GM18519 (cell line): ENCODE data around the gene OSBPL6.
"Not testable (repeated sequence)": the region's sequence is repeated elsewhere in the genome, so short reads cannot be mapped to it uniquely, and the experiment has no call there.

ENCODE experiments used
- ATAC-seq: cut with Tn5 transposase; IDR thresholded peaks from one replicate; pipeline ENCODE4 v1.9.1; 2021; ENCODE audit warnings: mild to moderate bottlenecking, moderate library complexity; ENCODE audit not compliant: unreplicated experiment, low FRiP score

OSBPL6 gene

DNA sequence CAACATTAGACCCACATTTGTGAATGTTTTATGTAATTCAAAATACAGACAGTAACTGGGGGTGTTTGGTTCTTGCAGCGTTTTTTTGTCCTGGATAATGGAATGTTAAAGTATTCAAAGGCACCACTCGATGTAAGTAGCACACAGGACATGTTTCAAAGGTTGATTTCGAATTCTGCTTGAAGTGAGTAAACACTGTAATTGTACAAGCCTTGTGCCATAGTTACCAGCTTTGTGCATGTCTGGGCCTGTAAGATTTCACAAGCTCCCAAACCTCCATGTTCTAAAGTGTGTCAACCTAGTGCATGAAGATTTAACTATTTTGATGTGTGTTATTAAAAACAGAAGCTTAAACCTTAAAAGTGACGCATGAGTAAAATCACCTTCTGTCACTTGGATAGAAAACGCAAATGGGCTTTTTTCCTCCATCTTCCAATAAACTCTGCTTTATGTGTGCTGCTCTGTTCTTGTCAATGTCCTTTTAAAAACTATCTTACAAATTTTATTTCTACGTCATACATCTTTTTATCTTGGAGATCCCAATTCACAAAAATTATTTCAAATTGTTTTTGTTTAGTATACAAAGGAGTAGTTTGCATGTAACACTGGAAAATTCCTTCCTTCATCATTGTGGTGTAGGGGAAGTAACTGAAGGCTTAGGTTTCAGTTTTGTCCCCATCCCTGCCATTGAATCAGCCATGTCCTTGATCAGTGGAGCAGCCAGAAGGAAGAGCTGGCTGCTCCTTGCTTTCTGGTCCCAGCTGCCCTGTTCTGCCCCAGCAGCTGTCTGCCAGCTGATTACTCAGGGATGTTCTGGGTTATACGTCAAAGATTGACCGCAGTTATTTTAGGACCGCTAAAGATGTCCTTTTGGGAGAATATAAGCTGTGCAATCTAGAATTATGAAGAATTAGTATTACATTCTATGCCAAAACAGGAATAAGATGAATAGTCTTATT lies 137.4 kb downstream of the OSBPL6 start:
- no peak for ATAC-seq

- ATAC-seq = no peak
Measured at GRCh38 chr2:178333851-178334250, 139.5 kb downstream of the OSBPL6 start.

GRCh38 chr2:178335230-178335629 lies 140.9 kb downstream of the OSBPL6 start:
- no peak for ATAC-seq

GRCh38 chr2:178344121-178344520 lies 149.8 kb downstream of the OSBPL6 start:
- ATAC-seq = no peak

DNA sequence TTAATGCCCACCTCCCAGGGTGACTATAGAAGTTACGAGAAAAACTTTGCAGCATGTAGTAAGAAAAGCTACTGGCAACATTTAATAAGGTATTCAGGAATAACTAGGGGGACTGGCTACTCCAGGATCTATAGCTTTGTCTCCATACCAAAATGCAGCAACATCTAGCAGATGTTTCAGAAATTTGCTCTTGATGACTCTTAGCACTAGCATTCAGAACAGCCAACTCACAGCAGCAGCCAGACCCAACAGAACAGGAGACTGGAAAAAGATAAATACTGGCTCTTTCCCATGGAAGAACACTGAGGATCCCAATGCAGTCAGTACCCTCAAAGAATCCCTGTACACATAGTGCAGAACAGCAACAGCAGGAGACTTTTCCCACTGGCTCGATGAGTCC lies 151.6 kb downstream of the OSBPL6 start:
- no peak for ATAC-seq

GRCh38 chr2:178350051-178350450 lies 155.7 kb downstream of the OSBPL6 start:
- ATAC-seq = no peak

GRCh38 chr2:178357704-178358103 lies 163.4 kb downstream of the OSBPL6 start:
- not testable (repeated sequence) for ATAC-seq

GRCh38 chr2:178359192-178359912 lies 165.0 kb downstream of the OSBPL6 start:
- no peak for ATAC-seq

- no peak for ATAC-seq
Measured at GRCh38 chr2:178361588-178361987, 167.3 kb downstream of the OSBPL6 start.

DNA sequence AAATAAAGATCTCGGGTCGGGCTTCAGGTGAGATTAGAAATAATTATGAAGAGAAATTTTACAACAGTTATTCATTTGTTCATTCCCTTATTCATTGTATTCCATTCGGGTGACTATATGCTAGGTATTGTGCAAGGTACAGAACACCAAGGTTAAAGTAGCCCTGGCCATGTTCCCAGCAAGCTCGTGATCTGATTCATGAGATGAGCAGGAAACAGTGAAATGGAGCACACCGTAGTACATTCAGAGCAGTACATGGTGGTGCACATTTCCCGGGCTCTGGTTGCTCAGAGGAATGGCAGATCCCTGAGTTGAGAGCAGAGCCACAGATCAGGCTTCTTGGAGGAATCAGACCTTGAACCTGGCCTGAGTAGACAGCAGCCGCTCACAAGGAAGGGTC lies 168.9 kb downstream of the OSBPL6 start:
- ATAC-seq = no peak

- ATAC-seq = no peak
Measured at GRCh38 chr2:178365116-178365515, 170.8 kb downstream of the OSBPL6 start.

- no peak for ATAC-seq
Measured at GRCh38 chr2:178366412-178366811, 172.1 kb downstream of the OSBPL6 start.

- no peak for ATAC-seq
Measured at GRCh38 chr2:178367344-178367743, 173.0 kb downstream of the OSBPL6 start.

- no peak for ATAC-seq
Measured at GRCh38 chr2:178374865-178375264, 180.6 kb downstream of the OSBPL6 start.

GRCh38 chr2:178377046-178377445 lies 182.7 kb downstream of the OSBPL6 start:
- ATAC-seq = no peak

DNA sequence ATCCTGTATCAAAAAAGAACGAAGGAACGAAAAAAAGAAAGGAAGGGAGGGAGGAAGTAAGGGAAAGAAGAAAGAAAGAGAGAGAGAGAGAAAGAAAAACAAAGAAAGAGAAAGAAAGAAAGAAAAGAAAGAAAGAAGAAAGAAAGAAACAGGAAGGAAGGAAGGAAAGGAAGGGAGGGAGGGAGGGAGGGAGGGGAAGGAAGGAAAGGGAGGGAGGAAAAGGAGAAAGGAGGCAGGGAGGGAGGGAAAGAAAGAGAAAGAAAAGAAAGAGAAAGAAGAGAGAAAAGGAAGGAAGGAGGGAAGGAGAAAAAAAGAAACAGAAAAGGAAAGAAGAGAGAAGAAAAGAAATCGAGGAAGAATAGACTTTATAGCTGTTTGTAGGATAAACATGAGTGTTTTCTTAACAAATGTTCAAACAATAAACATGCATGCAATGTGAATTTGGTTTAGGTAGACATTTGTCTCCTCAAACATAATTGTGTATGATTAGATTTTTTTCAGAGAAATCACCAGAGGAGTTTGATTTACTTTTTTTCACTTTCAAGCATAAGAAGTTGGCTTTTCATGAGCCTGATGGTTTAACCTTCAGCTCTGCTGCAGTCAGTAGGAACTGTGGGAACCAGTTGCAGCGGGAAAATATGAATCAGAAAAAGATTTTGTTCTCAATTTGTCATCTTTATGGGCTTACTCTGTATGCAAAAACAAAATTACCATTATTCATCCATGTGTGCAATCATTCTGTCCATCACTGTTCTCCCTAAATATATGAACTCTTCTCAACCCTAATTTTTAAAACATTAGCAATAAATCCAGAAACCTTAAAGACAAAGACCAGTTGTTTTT lies 185.1 kb downstream of the OSBPL6 start:
- ATAC-seq = no peak

GRCh38 chr2:178380763-178381162 lies 186.5 kb downstream of the OSBPL6 start:
- ATAC-seq = no peak

GRCh38 chr2:178383718-178384117 lies 189.4 kb downstream of the OSBPL6 start:
- ATAC-seq = no peak

DNA sequence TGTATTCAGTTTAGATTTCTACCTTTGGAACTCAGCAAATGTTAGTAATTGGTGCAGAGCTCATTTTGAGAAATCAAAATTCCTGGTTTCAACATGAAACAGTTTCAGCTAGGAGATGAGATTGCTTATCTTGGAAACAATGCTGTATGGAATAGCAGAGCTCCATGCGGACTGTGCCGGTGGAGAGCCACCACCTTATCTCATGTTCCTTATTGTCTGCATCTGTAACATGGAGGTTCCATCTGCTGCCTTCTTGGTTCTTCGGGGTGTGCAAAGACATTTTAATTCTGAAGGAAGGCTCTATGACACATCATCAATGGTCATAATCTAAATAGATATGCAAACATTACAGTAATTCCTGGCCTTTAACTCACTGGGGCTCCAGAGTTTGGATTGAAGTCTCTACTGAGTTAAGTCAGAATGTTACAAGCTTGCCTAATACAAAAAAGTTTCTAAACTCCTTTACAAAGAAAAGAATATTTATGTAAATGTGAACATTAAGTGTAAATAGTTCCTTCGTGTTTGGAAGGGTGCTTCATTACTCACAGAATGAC lies 191.4 kb downstream of the OSBPL6 start:
- no peak for ATAC-seq

DNA sequence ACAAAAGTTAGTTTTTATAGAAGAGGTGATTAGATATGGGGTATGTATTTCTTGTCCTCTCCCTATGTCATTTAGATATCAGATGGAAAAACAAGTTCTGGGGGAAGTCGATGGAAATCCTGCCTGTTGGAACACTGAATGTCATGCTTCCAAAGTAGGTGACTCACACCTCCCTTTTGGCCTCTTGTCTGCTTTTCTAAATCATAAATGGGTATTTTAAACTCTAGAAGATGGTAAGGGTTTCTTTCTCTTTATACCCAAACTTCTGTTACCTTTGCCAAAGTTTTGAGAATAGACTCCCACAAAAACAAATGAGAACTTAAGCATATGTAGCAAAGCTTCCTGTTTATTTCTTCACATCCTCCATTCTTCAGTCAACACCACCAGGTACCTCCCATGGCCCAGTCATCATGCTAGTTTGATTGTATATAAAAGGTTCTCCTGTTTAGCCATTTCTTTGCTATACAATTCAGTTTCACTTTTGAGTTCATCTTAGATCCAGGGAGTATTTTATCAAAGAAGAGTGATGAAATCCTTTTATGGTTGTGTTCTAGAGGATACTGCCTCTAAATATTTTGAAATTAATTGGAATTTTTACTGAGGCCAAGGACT lies 192.8 kb downstream of the OSBPL6 start:
- no peak for ATAC-seq
